NOMO-1 (cell line): ENCODE data around the gene SLC24A4.

Experiments
- DNase-seq, 2 experiments: peaks; one replicate each; lab custom pipeline; 2025; ENCODE audit not compliant: unreplicated experiment in 2 of 2; lab: John Stamatoyannopoulos, UW

The SLC24A4 gene

GRCh38 chr14:92366237-92366636 is 43.3 kb downstream of the SLC24A4 start:
- no peak for DNase-seq

DNA sequence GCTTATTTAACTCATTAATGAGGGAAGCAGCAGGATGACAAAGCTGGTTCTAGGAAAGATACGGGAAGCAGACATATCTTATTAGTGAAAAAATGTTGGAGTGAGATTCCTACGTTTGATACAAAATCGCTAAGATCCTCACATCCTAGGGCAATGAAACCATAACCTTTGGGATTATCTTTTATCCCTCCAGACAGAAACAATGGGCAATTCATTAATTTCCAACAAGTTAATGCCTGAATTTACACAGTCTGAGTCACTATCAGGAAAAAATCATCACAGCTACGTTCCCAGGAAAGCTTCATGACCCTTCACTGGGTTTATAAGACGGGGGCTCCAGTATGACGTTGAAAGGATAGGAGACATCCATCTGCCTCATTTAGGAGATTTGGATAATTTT is 45.0 kb downstream of the SLC24A4 start:
- no peak for DNase-seq

DNA sequence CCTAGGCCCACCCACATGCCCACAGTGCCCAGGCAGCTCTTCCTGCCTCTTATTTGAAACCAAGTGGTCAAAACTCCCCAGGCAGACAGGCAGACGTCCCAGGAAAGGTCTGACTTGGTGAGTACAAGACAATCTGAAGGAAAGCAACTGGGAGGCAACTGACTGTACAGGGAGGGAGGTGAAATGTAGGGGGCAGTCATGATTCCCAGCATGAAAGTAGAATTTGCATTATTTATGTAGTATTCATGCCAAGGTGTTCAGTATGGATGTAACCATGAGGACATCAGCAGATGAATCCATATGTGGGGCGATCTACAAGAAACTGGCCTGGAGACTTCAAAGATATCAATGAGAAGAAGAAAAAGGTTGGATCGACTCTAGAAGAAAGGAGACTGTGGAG is 46.1 kb downstream of the SLC24A4 start:
- DNase-seq, result no peak

- DNase-seq, result no peak
These were observed 49.3 kb downstream of the SLC24A4 start for GRCh38 chr14:92372230-92372629.

DNA sequence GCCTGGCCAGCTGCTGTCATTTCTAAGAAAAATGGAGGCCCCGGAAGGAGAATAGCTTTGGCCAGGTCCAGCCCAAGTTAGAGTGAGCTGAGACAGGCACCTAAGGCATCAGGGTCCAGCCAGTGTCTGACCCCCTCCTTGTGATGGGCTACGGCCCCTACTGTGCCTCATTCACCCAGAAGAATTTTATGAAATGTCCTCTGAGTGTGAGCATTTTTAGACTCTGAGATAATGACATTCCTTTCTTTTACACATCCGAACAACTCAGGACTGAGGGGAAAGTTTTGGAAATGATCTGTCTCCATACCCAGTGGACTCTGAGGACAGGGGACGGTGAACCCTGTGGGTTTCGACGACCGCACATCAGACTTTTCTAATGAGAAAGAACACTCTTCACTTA is 50.4 kb downstream of the SLC24A4 start:
- DNase-seq, result no peak

DNA sequence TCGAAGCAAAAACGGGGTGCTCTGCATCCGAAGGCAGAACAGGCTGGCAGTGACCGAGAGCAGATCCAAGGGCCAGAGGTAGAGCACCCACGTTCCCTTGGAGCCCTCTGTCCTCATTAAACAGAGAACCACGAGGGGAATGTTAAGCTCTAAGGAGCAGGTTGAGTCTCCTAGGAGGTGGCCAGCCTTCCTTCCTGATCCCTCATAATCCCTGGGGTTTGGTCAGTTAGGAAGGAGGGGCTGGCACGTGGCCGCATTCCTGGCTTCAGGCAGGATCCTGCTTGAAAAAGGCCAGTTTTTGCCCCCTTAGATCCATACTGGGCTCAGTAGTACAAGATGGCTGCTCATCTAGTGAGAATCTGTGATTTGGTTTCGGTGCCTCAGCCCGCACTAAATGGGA is 57.2 kb downstream of the SLC24A4 start:
- no peak for DNase-seq

DNA sequence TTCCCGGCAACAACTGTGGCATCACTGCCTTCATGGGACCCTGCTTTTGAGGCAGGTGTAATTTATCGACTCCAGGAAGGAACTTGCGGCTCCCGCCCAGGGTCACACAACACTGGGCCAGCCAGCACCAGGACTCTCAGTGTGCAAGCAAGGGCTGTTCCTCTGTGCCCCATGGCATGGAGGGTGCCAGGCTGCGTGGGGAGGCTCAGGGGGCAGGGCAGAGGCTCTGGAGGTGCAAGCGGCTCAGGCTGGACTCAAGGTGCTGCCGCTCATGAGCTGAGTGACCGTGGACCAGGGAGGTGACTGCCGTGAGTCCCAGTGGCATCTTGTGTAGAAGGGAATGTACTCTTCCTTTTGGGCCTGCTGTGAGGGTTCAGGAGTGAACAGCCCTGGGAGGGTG is 57.6 kb downstream of the SLC24A4 start:
- DNase-seq, result no peak

DNA sequence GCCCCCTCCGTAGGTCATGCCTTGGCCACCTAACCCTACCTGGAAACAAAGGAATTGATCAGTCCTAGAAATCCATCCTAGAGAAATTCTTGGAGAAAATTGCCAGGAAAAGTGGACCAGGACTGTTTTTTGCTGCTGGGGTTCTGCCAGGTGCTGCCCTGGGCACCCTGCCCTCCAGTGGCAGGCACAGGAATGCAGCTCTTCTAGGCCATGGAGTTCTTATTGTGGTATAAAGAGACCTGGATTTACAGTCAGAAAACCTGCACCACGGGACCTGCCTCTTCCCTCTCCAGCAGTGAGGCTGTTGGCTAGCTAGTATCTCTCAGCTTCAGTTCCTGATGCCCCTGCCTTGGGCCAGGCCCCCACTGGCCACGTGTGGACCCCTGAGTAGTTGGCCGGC is 59.7 kb downstream of the SLC24A4 start:
- DNase-seq, result no peak

GRCh38 chr14:92383805-92384204 is 60.8 kb downstream of the SLC24A4 start:
- DNase-seq, result no peak

DNA sequence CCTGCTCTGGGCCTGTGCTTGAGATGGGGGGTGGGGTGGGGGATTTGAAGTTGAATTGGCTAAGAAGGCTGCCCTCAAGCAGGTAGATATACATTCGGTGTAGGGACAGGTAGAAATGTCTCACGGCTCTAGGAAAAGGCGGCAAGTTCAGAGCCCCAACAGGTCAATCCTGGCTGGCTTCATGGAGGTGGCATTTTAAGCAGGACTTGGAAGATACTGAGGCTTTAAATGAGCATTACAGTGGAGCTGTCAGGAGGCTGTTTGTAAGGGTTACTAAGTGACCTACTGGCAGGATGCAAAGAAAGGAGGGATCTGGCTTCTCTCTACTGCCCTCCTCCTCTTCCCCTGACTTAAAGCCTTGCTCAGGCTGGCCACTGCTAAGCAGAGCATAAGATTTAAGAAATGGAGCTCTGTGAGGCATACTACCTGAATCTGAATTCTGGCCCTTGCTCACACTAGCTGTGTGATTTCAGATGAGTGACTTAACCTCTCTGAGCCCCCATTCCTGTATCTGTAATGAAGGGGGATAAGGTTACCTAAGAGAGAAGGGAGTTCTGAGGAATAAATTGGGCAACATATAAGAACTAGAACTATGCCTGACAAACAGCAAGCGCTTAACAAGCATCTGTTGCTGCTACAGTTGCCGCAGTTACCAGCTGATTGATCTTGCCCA is 61.6 kb downstream of the SLC24A4 start:
- no peak for DNase-seq

DNA sequence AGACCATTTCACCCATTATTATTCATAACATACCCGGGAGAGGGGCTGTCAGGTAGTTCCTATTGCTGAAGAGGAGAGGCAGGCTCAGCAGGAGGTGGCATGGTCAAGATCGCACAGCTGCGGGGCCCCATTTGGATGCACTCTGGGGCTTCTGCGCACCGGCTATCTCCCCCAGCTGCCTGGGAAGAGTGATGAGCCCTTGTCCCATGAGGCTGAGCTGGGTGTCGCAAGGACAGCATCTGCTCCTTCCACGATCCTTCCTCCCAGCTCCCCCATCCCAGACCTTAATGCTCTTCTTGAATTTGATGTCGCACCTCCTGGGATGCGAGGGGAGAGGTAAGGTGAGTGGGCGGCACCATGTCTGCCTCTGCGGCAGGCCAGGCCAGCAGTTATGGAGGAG is 62.6 kb downstream of the SLC24A4 start:
- no peak for DNase-seq

DNA sequence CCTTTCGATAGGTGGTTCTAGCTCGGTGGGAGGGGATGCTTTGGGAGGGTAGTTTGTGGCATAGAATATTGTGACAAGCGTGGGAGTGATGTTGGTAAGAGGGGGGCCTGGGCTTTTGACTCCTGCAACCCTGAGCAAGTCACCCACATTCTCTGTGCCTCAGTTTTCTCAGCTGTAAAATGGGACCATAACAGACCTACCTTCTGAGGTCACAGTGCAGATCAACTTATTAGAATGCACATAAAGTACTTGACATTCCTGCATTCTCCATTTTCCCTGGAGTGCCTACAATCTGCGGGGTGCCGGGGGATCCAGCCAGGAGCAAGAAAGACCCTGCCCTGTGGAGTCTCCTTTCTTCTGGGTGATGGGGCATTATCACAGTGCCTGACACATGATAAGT is 63.2 kb downstream of the SLC24A4 start:
- DNase-seq, result no peak

GRCh38 chr14:92386637-92387036 is 63.7 kb downstream of the SLC24A4 start:
- DNase-seq, result peak; percentile 91 to 93

- DNase-seq, result no peak
These were observed 64.6 kb downstream of the SLC24A4 start for GRCh38 chr14:92387578-92387977.

GRCh38 chr14:92389598-92390158 is 66.7 kb downstream of the SLC24A4 start:
- DNase-seq, result peak in 1 of 2 experiments; percentile 19

- no peak for DNase-seq
These were observed 68.8 kb downstream of the SLC24A4 start for GRCh38 chr14:92391726-92392125.

DNA sequence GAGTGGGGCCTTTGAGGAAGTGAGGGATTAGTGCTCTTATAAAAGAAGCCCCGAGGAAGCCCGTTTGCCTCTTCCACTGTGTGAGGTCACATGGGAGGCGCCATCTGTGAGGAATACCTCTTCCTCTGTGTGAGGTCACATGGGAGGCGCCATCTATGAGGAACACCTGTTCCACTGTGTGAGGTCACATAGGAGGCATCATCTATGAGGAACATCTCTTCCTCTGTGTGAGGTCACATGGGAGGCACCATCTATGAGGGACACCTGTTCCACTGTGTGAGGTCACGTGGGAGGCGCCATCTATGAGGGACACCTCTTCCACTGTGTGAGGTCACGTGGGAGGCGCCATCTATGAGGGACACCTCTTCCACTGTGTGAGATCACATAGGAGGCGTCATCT is 69.7 kb downstream of the SLC24A4 start:
- no peak for DNase-seq

- DNase-seq, result no peak
These were observed 74.4 kb downstream of the SLC24A4 start for GRCh38 chr14:92397150-92397952.

DNA sequence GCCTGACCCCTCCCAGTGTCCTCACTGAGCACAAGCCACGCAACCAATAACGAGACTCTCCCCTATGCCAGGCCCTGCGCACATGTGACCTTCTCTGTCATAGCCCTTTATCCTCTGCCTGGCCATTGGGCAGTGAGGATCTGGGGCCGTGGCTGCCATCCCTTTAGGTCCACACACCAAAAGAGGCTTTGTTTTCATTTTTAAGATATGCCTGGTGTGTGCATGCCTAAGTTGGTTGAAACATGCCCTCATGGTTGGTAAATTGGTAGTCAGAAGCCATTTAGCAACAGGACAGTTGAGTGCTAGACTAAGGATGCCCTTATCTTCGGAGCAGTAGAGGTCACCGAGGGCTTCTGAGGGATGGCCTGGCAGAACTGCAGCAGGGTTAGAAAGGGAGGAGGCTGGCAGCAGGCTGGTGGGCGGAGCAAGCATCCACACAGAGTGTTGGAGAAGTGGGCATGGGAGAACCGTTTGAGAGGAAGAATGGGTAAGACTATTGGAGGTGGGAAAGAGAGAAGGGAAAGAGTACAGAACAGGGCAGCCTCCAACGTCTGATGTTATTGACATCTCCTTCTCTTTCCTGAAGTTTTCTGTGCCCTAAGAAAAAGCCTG is 75.1 kb downstream of the SLC24A4 start:
- DNase-seq, result no peak

DNA sequence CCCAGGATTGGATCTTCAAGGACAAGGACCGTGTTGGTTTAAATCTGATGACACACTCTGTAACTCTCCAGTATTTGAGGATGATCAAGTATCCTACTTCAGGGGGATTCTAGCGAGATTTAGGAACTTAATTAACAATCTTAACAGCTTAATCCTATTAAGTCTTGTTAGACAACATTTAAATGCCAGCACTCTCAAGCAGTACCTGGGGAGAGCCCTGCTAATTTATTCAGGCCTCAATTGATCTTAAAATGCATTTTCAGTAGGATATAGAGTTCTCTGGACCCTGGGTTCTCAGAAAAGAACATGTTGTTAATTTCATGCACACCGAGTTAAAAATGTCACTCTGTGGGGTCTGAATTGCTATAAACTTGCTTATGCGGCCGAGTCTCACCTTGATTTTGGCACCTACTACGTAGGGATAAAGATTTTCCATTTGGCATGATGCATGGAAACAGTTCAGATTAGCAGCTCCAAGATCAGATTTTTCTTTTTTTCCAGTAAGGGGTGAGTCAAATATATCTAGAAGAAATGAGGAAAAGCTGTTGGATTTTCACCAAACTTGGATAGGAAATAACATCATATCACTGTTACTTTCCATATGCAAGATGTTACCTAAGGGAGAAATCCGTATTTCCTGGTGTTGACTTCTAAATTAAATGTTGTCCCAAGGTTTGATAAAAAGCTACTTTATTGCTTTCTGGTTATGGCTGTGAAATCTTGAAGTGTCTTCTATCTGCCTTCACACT is 76.1 kb downstream of the SLC24A4 start:
- no peak for DNase-seq
